ENCODE data around the gene RNF157.
A peak's percentile ranks its signal among the peaks of the same experiment; 100 is the strongest.

RNF157 gene

GRCh38 chr17:76140661-76141211 lies 99.6 kb downstream of the RNF157 start:
- no peak for DNase-seq (ENCODE audit: low read depth in 3 of 3)

- peak in 1 of 3 experiments; percentile 35 for DNase-seq (ENCODE audit: low read depth in 3 of 3)
Measured at GRCh38 chr17:76139801-76140660, 100.3 kb downstream of the RNF157 start.

DNA sequence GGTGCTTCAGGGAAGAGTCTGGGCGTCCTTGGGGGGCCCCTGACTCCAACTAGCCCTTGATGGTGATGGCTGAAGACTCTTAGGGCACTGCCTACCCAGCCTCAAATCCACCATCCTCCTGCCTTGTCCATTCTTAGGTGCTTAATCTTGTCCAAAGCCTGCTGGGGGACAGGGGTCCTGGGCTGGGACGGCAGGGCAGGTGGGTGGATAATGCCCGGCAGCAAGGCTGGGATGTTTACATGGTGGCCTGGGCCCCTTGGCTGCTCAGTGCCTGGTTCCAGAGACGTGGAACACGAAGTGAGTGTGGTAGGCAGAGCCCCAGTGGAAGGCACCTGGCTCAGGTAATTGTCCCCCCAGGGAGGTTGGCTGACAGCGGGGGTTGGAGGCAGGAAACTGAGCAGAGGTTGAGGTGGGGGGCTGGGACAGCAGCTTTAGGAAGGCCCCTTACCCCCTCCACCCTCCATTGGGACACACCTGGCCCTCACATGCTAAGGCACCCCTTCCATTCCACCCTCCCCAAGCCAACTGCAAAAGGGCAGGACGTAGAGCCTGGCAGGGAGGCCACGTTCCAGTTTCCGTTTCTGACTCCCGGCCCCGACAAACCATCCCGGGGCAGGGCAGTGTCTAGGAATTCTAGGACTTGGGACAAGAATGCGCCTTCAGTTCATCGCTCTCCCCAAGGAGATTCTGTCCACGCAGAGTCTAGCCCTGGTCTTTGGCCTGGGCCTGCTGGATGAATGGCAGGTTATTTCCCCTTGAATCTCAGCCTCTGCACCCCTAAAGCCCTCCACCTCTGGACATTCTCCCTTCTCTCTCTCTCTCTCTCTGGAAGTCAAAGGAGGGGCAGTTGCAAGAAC lies 101.2 kb downstream of the RNF157 start:
- DNase-seq (ENCODE audit: low read depth in 3 of 3): no peak

DNA sequence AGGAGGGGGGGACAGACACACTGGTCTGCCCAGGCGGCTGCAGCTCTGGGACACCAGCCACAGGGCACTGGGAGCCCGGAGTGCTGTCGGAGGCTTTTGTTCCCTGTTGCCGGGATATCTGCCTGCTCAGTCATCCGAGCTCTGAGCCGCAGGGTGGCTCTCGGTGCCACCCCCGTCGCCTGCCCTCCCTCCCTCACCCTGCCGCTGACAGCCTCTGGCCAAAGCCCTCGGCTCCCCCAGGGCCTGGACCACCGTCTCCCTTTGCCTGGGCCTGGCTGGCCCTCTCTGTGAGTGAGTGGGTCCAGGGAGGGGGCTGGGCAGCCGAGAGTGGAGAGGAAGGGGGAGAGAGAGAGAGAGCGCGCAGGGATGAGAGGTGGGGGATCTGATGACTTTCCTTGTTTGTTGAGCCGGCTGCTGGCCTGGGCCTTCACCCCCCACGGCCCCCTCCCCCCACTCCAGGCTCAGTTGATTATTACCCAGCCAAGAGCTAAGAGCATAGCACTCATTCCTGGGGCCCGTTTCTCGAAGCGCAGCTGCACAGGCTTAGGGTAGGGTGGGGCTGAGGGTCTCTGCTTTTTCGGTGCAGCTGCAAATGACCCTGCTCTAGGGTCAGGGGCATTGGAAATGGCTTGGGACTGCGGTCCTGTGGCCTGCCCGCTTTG lies 101.9 kb downstream of the RNF157 start:
- DNase-seq (ENCODE audit: low read depth in 3 of 3): no peak

- DNase-seq (ENCODE audit: low read depth in 3 of 3): no peak
Measured at GRCh38 chr17:76137351-76138233, 102.7 kb downstream of the RNF157 start.

DNA sequence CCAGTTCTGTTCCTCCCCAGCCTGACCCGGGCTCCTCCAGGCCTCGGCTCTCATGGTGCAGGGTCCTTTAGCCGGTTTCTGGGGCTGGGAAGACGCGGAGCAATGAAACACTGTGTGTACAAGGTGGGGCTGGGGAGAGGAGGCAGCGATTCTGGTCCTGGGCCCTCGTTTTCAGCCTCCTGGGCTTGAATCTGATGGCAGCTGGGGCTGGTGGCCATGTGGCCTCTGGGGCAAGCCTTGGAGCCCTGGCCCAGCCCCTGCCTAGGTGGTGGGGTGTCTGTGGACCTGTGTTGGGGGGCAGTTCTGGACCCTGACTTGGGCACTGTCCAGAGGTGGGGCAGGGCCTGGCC lies 103.3 kb downstream of the RNF157 start:
- no peak for DNase-seq (ENCODE audit: low read depth in 3 of 3)

DNA sequence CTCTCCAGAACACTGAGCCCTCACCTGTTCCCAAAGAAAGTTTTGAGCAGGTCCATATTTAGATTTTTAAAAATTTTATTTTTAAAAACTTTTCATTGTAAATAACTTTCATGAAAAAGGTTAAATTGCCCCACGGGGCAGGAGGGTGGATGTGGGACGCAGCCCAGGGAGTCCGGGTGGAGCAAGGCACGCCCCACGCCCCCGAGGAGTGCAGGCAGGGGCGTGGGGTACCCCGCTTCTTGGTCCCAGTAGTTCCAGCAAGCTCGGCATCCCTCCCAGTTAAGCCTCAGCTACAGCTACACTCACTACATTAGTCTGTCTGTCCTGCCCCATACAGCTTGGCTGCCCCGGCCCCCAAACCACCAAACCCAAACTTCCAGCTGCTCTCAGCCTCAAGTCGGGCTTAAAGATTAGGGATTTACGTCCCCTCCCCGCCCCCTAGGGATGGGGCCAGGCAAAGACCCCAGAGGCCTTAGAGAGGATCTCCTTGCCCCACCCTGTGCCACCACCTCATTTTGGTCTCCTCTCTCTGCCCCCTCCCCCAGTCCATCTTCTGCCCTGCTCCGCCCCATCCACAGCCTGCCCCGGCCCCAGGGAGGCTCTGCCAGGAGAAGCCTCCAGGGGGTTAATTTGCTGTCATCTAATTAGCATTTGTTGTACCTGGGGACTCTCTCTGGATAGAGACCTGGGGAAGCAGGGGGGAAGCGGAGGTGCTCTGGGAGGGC lies 103.9 kb downstream of the RNF157 start:
- no peak for DNase-seq (ENCODE audit: low read depth in 3 of 3)

DNA sequence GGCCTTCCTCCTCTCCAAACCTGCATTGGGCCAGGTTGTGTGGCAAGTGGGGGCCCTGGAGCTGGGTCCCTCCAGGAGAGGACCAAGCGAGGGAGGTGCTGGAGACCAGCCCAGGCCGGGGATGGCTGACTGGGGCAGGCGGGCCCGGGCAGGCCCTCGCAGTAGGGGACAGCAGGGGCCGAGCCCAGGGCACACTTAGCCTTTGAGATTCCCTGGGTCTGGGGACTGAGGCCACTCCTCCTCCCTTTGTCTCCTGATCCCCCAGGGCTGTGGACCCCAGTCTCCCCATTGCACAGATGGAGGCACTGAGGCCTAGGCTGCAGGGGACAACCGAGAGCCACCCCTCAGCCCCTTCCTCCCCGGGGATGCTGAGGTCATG lies 104.5 kb downstream of the RNF157 start:
- DNase-seq (ENCODE audit: low read depth in 3 of 3): no peak

GRCh38 chr17:76134911-76135809 lies 105.1 kb downstream of the RNF157 start:
- DNase-seq (ENCODE audit: low read depth in 3 of 3): no peak

DNA sequence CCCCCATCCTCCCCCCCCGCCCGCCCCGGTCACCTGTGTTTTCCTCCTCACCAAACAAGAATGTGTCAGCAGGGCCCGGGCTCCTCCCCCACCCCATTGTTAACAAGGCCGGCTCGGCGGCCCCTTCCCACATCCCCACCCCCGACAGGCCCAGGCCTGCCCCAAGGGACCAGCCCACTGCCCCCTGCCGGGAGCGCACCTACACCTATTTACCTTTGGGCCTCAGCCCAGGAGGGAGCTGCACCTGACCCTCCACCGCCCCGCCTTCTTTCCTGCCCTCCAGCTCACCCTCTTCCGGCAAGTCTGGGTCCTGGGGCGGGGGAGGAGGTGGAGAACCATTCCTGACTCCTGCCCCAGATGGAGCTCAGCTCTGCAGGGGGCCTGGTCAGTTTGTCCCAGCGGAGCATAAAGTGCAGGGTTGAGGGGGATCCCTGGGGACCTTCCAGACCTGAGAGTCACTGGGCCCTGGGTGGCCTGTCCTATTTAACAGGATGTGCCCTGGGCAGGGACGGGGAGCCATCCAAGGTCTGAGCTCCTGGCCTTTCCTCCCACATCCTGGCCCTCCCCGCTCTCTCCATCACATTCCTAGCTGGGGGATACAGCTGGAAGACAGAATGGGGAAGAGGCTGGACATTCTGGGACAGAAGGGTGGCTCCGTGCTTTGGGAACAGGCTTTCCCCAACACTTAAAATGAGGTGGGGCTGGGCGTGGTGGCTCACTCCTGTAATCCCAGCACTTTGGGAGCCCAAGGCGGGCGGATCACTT lies 107.5 kb downstream of the RNF157 start:
- no peak for DNase-seq (ENCODE audit: low read depth in 3 of 3)

- DNase-seq (ENCODE audit: low read depth in 3 of 3): no peak
Measured at GRCh38 chr17:76131692-76132573, 108.4 kb downstream of the RNF157 start.

GRCh38 chr17:76131051-76131691 lies 109.1 kb downstream of the RNF157 start:
- DNase-seq (ENCODE audit: low read depth in 3 of 3): no peak

GRCh38 chr17:76130473-76130872 lies 109.8 kb downstream of the RNF157 start:
- DNase-seq (ENCODE audit: low read depth in 3 of 3): no peak

- no peak for DNase-seq (ENCODE audit: low read depth in 3 of 3)
Measured at GRCh38 chr17:76125922-76126321, 114.4 kb downstream of the RNF157 start.

DNA sequence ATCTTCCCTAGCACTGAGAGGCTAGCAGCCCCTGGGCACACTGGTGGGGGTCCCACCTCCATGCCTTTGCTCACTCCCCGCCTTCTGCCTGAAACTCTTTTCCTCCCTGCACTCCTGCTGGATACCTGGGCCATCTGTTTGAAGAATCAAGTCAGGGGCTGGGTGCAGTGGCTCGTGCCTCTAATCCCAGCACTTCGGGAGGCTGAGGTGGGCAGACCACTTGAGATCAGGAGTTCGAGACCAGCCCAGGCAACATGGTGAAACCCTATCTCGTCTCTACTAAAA lies 115.0 kb downstream of the RNF157 start:
- DNase-seq (ENCODE audit: low read depth in 3 of 3): no peak

DNA sequence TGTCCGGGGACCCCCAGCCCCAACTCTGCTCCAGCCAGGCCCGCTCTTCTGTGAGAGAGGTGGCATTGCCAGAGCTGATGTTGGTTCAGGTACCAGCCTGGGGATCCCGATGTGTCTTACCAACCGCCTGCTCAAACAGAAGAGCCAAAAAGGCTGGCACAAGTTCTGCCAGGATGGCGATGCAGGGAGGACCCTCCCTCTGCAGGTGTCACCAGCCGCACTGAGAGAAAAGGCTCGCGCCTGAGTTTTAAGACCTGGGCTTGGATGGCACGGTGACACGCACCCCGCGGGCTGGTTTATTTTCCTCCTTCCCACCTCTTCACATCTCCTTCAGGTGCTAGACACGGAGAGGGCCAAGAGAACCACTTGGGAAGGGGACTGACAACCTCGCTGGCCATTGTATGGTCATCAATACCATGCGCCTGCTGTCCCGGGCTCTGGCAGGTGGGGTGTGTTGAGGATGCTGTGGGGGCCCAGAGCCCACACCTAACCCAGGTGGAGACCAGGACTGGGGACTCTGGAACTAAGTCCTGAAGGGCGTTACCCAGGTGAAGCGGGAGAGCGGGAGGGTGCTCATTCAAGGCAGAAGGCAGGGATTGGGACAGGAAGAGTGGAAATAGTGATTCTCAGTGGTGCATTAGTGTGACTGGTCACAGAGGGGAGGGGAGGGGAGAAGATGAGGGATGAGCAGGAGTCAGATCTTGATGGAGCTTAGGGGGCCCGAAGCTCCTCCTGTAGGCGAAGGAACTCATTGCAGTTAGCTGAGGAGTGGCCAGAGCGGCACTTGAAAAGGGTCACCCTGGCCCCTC lies 115.5 kb downstream of the RNF157 start:
- no peak for DNase-seq (ENCODE audit: low read depth in 3 of 3)
